ENCODE data around the gene ZFP36L2.

DNA sequence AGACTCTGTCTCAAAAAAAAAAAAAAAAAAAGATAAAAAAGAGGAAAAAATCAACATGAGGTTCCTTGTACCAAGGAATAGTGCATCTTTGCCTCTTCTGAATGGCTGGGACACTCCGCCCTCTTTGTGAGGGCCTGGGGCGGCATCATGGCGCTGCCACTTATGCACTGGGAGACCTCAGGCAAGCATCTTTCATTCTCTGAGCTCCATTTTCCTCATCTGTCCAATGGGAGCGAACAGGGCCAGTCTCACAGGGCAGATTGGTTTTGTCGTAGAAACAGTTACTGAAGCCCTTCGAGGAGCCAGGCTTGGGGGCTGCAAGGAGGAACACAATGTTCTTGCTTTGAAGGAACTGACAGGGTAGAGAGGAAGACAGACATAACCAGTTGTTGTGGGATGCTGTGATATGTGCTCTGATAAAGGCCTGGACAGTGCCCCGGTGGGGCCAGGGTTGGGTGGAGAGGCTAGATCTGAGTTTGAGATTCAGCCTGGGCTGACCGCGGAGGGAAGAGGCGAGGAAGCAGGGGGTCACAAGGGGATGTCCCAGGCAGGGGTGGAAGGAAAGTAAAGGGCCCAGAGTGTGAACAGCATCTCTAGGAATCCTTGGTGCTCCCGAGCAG lies 14.1 kb downstream of the ZFP36L2 start:
- TF ChIP-seq ZNF274 (IDR thresholded peaks at IDR 0.05; ENCODE audit: insufficient read depth, insufficient read length), result no peak
- no peak for TF ChIP-seq CHD1 (IDR thresholded peaks at IDR 0.05; ENCODE audit: low read depth, low read length)
- no peak for TF ChIP-seq RAD21 (IDR thresholded peaks at IDR 0.05; ENCODE audit: insufficient read depth, low read depth, low read length)
- TF ChIP-seq EP300 (IDR thresholded peaks at IDR 0.05; ENCODE audit: borderline replicate concordance in 1 of 2, control insufficient read depth in 1 of 2, low read depth in 2 of 2, low read length in 2 of 2), result no peak
